ENCODE results near the gene FOCAD.

The FOCAD gene

DNA sequence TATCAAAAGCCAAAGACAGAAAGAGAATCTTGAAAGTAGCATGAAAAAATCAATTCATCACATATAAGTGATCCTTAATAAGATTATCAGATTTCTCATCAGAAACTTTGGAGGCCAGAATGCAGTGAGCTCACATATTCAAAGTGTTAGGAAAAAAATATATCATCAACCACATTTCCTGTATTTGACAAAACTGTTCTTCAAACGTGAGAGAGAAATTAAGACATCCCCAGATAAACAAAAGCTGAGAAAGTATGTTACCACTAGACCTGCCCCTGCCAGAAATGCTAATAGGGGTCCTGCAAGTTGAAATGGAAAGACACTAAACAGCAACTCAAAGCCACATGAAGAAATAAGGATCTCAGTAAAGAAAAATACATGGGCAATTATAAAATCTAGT, 317.5 kb downstream of the FOCAD start:
- TF ChIP-seq, protein P1, sequence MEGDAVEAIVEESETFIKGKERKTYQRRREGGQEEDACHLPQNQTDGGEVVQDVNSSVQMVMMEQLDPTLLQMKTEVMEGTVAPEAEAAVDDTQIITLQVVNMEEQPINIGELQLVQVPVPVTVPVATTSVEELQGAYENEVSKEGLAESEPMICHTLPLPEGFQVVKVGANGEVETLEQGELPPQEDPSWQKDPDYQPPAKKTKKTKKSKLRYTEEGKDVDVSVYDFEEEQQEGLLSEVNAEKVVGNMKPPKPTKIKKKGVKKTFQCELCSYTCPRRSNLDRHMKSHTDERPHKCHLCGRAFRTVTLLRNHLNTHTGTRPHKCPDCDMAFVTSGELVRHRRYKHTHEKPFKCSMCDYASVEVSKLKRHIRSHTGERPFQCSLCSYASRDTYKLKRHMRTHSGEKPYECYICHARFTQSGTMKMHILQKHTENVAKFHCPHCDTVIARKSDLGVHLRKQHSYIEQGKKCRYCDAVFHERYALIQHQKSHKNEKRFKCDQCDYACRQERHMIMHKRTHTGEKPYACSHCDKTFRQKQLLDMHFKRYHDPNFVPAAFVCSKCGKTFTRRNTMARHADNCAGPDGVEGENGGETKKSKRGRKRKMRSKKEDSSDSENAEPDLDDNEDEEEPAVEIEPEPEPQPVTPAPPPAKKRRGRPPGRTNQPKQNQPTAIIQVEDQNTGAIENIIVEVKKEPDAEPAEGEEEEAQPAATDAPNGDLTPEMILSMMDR (IDR thresholded peaks at IDR 0.05; ENCODE audit: low read depth, low read length, missing control alignments), result no peak
- H3K4me3 ChIP-seq (replicated peaks; ENCODE audit: low read depth, low read length), result no peak overlapping the region
- no peak for DNase-seq (ENCODE audit: extremely low read depth, low read depth)

DNA sequence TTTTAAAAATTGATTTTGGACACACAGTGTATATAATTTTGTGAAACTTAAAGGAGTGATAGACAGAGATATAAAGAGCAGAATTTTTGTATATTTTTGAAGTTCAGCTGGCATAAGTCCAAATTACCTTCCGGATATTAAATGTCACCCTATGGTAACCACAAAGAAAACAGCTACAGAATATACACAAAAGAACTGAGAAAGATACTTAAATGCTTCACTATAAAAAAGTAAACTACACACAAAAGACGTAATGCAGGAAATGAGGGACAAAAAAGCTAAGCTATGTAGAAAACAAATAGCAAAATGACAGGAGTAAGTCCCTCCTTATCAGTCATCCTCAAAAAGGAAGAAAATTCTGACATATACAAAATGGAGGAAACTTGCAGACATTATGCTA, 318.0 kb downstream of the FOCAD start:
- no peak for DNase-seq (ENCODE audit: extremely low read depth, low read depth)
- H3K4me3 ChIP-seq (replicated peaks; ENCODE audit: low read depth, low read length), result no peak overlapping the region
- TF ChIP-seq, protein P1 (IDR thresholded peaks at IDR 0.05; ENCODE audit: low read depth, low read length, missing control alignments), result no peak

DNA sequence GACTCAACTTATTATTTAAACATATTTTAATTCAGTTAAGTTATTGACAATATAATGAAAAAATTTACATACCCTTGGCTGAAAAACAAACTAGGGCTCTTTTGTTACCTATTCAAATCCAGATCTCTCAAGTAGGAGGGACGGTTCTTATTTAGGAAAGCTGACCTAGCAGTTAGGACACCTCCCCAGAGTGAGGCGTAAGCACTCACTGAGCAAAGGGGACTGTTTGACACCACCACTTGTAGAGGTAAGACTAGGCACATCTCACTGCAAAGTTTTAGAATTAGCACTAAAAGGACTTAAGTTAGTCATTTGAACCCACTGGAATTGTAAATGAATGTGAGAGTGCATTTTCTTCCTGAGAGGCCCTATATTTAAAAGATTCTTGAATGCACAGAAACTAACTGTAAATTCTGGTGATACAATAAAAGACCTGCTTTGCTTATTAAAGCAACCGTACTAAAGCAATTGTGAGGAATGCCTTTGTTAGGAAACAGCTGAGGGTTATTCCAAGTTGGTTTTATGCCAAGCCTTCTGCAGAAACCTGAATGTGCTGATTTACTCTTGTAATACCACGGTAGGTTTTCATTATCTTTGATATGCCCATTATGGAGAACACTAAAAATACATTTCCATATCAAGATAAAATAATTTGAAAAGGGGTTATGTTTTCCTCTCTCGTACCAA, 331.2 kb downstream of the FOCAD start:
- TF ChIP-seq, protein P1 (IDR thresholded peaks at IDR 0.05; ENCODE audit: low read depth, low read length, missing control alignments), result no peak
- DNase-seq (ENCODE audit: extremely low read depth, low read depth), result no peak
- H3K4me3 ChIP-seq (replicated peaks; ENCODE audit: low read depth, low read length), result no peak overlapping the region

DNA sequence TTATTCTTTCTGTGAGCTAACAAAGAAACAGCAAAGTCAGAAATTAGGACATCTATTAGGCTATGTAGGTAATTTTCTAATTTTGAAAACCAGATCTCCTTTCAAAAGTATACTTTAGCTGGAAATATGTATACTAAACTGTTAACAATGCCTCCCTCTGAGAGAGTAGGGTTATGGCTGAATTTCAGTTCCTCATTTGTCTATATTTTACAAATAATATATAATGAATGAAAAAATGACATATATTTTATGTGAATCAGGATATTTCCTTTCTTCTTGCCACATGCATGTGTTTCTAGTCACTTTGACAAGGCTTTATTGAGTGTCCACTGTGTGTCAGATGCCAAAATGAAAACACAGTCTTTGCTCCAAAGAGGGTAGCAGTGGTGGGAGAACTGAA, 331.9 kb downstream of the FOCAD start:
- no peak overlapping the region for H3K4me3 ChIP-seq (replicated peaks; ENCODE audit: low read depth, low read length)
- no peak for DNase-seq (ENCODE audit: extremely low read depth, low read depth)
- TF ChIP-seq, protein P1 (IDR thresholded peaks at IDR 0.05; ENCODE audit: low read depth, low read length, missing control alignments), result no peak

DNA sequence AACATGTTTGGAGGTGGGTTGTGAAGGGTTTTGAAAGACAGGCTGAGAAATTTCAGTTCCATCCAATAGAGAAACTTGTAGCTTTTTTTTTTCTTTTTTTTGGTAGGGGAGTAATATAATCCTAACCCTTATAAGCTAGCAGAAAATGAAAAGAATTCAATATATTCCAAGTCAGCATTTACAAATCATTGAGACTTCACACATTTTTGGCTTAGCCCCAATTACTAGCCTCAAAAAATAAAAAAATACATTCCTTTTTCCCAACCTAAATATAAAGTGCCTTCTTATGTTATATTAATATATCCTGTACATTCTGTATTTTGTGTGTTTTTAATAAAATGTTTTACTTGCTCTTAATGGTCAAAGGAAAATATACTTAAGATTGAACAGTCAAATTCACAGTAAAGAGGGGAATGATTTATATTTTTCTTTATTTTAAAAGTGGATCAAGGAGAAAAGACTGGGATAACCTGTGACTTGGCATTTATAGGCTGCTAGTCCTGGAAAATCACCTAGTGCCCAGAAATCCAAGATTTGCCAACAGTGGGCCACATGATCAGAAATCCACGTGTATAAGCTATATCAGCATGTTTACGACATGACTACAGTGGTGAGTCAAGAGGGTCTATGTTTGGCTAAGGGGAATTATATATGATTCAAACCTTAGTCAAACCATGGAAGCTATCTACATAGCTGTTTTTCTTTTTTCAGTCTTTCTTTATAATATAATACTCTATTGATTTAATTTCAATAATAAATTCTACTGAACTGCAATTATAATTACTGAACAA, 332.8 kb downstream of the FOCAD start:
- DNase-seq (ENCODE audit: extremely low read depth, low read depth), result no peak
- no peak overlapping the region for H3K4me3 ChIP-seq (replicated peaks; ENCODE audit: low read depth, low read length)
- TF ChIP-seq, protein P1 (IDR thresholded peaks at IDR 0.05; ENCODE audit: low read depth, low read length, missing control alignments), result no peak

DNA sequence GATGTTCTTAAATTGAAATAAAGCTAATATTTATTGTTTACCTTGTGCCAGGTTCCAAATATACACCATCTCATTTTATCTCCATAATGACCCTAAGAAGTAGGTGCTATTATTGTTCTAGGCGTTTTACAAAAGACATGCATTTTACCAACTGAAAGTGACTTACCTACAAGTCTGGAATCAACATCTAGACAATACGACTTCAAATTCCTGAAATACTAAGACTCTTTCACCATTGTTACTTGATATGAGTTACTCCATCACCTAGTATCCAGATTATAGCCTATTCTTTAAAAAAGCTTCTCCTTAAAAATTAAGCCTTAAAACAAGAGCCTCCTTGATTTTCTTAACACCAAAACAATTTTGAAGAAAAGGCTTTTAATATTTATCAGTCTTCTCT, 334.1 kb downstream of the FOCAD start:
- no peak overlapping the region for H3K4me3 ChIP-seq (replicated peaks; ENCODE audit: low read depth, low read length)
- TF ChIP-seq, protein P1 (IDR thresholded peaks at IDR 0.05; ENCODE audit: low read depth, low read length, missing control alignments), result no peak
- no peak for DNase-seq (ENCODE audit: extremely low read depth, low read depth)

Measured in HFF-Myc (cell line).